ENCODE data around the gene GSG1L. TPM values are rescaled to one million over a fixed set of nuclear protein-coding genes. Genes with fewer than 3 reads are reported as not detected.

GSG1L gene
- total RNA-seq, 1 experiment from 2014 or later = not detected

GRCh38 chr16:28096983-28097899 lies 33.7 kb upstream of the GSG1L start:
- no peak for DNase-seq
- intact Hi-C loops (cut with micrococcal nuclease; ENCODE audit: unreplicated experiment) = no loop called here
- no peak overlapping the region for H3K27ac Mint-ChIP-seq (ENCODE audit: unreplicated experiment)
- H3K27me3 Mint-ChIP-seq (ENCODE audit: unreplicated experiment) = no peaks in the 10 kb centered on the region
- H3K4me1 Mint-ChIP-seq (ENCODE audit: low read depth, unreplicated experiment) = no peaks in the 10 kb centered on the region
- CTCF ChIA-PET = no interaction called here
- H3K36me3 Mint-ChIP-seq (ENCODE audit: insufficient read depth, unreplicated experiment) = peaks cover 40% of the 10 kb centered on the region
- TF ChIP-seq CTCF (IDR thresholded peaks at IDR 0.05; ENCODE audit: unreplicated experiment) = no peak
- H3K4me3 Mint-ChIP-seq (ENCODE audit: low read depth, unreplicated experiment) = no peak overlapping the region
- no TSS peak for BruUV-seq (replicated peaks)
- H3K9me3 Mint-ChIP-seq (ENCODE audit: low read depth, unreplicated experiment) = no peaks in the 10 kb centered on the region

- CTCF ChIA-PET = interaction anchor here (0.8 kb wide), 1 partner anchor 22 kb away, joined by 3 read pairs; no protein-coding TSS in a partner anchor
Observed at GRCh38 chr16:28093385-28093725, 29.8 kb upstream of the GSG1L start.

GRCh38 chr16:28092721-28093384 lies 29.3 kb upstream of the GSG1L start:
- Mint-ChIP-seq H3K27me3 (ENCODE audit: unreplicated experiment) (no peaks in the 10 kb centered on the region), H3K27ac (ENCODE audit: unreplicated experiment) (no peak overlapping the region), H3K36me3 (ENCODE audit: insufficient read depth, unreplicated experiment) (peaks cover 10% of the 10 kb centered on the region), H3K4me3 (ENCODE audit: low read depth, unreplicated experiment) (no peak overlapping the region), H3K4me1 (ENCODE audit: low read depth, unreplicated experiment) (no peaks in the 10 kb centered on the region), H3K9me3 (ENCODE audit: low read depth, unreplicated experiment) (no peaks in the 10 kb centered on the region)
- intact Hi-C loops (cut with micrococcal nuclease; ENCODE audit: unreplicated experiment) = no loop called here
- BruUV-seq (replicated peaks) = no TSS peak
- CTCF ChIA-PET = interaction anchor here (0.8 kb wide), 1 partner anchor 22 kb away, joined by 3 read pairs; no protein-coding TSS in a partner anchor
- DNase-seq = no peak
- no peak for TF ChIP-seq CTCF (IDR thresholded peaks at IDR 0.05; ENCODE audit: unreplicated experiment)

More at GRCh38 chr16:28093385-28093725, 29.8 kb upstream of the GSG1L start:
- Mint-ChIP-seq H3K9me3 (ENCODE audit: low read depth, unreplicated experiment) (no peaks in the 10 kb centered on the region), H3K27ac (ENCODE audit: unreplicated experiment) (no peak overlapping the region), H3K4me3 (ENCODE audit: low read depth, unreplicated experiment) (no peak overlapping the region), H3K27me3 (ENCODE audit: unreplicated experiment) (no peaks in the 10 kb centered on the region), H3K4me1 (ENCODE audit: low read depth, unreplicated experiment) (no peaks in the 10 kb centered on the region), H3K36me3 (ENCODE audit: insufficient read depth, unreplicated experiment) (peaks cover 14% of the 10 kb centered on the region)
- no TSS peak for BruUV-seq (replicated peaks)
- DNase-seq = no peak
- intact Hi-C loops (cut with micrococcal nuclease; ENCODE audit: unreplicated experiment) = no loop called here
- TF ChIP-seq CTCF (IDR thresholded peaks at IDR 0.05; ENCODE audit: unreplicated experiment) = no peak

- TF ChIP-seq CTCF (IDR thresholded peaks at IDR 0.05; ENCODE audit: unreplicated experiment) = no peak
- no peak overlapping the region for H3K4me3 Mint-ChIP-seq (ENCODE audit: low read depth, unreplicated experiment)
- no peak overlapping the region for H3K27ac Mint-ChIP-seq (ENCODE audit: unreplicated experiment)
- H3K36me3 Mint-ChIP-seq (ENCODE audit: insufficient read depth, unreplicated experiment) = peaks cover 5% of the 10 kb centered on the region
- no peaks in the 10 kb centered on the region for H3K27me3 Mint-ChIP-seq (ENCODE audit: unreplicated experiment)
- no TSS peak for BruUV-seq (replicated peaks)
- intact Hi-C loops (cut with micrococcal nuclease; ENCODE audit: unreplicated experiment) = no loop called here
- DNase-seq = no peak
- H3K9me3 Mint-ChIP-seq (ENCODE audit: low read depth, unreplicated experiment) = no peaks in the 10 kb centered on the region
- CTCF ChIA-PET = no interaction called here
- H3K4me1 Mint-ChIP-seq (ENCODE audit: low read depth, unreplicated experiment) = no peaks in the 10 kb centered on the region
Observed at GRCh38 chr16:28091656-28092055, 28.1 kb upstream of the GSG1L start.
